Nephron (organoid): ENCODE results near the gene RAET1L.
A peak's percentile ranks its signal among the peaks of the same experiment; 100 is the strongest.
"Not testable (repeated sequence)": the region's sequence is repeated elsewhere in the genome, so short reads cannot be mapped to it uniquely, and the experiment has no call there.

Experiments used
- H3K27ac Mint-ChIP-seq, 3 experiments: 2 replicates each; pipeline ENCODE4 v1.8.0; 2020; ENCODE audit warnings: mixed read lengths in 3 of 3, mild to moderate bottlenecking in 2 of 3, moderate library complexity in 1 of 3
- H3K27me3 Mint-ChIP-seq: 2 replicates; pipeline ENCODE4 v1.8.0; 2021; ENCODE audit warnings: low read depth, mild to moderate bottlenecking, moderate library complexity, mixed read lengths
- H3K36me3 Mint-ChIP-seq: 2 replicates; pipeline ENCODE4 v1.8.0; 2020; ENCODE audit warnings: low read depth, mixed read lengths
- H3K4me1 Mint-ChIP-seq: 2 replicates; pipeline ENCODE4 v1.8.0; 2020; ENCODE audit warnings: mixed read lengths
- H3K4me3 Mint-ChIP-seq, 3 experiments: 2 replicates each; pipeline ENCODE4 v1.8.0; 2020; ENCODE audit warnings: mild to moderate bottlenecking in 3 of 3, mixed read lengths in 3 of 3, moderate library complexity in 2 of 3
- H3K9me3 Mint-ChIP-seq: 2 replicates; pipeline ENCODE4 v1.8.0; 2020; ENCODE audit warnings: mixed read lengths
- TF ChIP-seq, protein P1 (sequence below), 3 experiments: fragments of 200-600 bp; sonication (generic); IDR thresholded peaks; one replicate each; pipeline ENCODE4 v1.5.0; 2021; ENCODE audit warnings: antibody characterized with exemption in 3 of 3; ENCODE audit not compliant: unreplicated experiment in 3 of 3

RAET1L gene

DNA sequence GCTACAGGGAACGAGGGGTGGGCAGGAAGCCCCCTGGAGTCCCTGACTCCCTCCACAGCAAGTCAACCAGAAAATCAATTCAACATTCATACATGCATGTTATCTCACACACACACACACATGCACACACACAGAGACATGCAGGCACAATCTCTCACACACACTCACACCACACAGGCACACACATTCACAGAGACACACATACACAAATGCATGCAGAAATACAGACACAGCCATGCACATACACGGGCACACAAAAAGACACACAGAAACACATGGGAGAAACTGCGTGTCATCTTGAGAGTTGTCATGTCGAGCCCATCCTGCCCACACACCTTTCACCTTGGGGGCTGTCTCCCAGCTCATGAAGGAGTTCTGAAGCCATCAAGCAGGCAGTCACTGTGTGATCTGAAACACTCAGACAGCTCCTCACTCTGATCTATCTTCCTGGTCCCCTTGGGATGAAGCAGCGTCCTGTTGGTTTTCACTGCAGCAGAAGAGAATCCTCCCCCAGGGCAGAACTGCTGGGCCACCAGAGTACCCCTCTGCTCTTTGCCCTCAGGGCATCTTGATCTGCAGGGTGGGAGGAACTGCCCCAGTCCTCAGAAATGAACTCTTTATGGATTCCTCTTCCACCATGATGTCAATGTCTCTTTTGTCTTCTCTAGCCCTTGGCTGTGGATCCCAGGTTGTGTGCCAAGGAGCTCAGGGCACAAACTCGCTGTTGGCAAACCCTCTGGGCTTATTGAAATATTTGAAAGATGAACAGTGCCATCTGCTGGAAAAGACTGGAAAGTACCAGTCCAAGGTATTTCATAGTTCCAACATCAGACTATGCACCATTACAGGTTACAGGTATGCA is 8.8 kb downstream of the RAET1L start:
- Mint-ChIP-seq H3K4me3 (no peak overlapping the region), H3K9me3 (peaks cover 4% of the 10 kb centered on the region), H3K27ac (no peak overlapping the region), H3K4me1 (peaks cover 10% of the 10 kb centered on the region), H3K27me3 (peaks cover 90% of the 10 kb centered on the region), H3K36me3 (no peaks in the 10 kb centered on the region)
- TF ChIP-seq, protein P1, sequence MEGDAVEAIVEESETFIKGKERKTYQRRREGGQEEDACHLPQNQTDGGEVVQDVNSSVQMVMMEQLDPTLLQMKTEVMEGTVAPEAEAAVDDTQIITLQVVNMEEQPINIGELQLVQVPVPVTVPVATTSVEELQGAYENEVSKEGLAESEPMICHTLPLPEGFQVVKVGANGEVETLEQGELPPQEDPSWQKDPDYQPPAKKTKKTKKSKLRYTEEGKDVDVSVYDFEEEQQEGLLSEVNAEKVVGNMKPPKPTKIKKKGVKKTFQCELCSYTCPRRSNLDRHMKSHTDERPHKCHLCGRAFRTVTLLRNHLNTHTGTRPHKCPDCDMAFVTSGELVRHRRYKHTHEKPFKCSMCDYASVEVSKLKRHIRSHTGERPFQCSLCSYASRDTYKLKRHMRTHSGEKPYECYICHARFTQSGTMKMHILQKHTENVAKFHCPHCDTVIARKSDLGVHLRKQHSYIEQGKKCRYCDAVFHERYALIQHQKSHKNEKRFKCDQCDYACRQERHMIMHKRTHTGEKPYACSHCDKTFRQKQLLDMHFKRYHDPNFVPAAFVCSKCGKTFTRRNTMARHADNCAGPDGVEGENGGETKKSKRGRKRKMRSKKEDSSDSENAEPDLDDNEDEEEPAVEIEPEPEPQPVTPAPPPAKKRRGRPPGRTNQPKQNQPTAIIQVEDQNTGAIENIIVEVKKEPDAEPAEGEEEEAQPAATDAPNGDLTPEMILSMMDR (IDR thresholded peaks at IDR 0.05; ENCODE audit: unreplicated experiment in 3 of 3), result peak; percentile 66 to 78 (median 77)

DNA sequence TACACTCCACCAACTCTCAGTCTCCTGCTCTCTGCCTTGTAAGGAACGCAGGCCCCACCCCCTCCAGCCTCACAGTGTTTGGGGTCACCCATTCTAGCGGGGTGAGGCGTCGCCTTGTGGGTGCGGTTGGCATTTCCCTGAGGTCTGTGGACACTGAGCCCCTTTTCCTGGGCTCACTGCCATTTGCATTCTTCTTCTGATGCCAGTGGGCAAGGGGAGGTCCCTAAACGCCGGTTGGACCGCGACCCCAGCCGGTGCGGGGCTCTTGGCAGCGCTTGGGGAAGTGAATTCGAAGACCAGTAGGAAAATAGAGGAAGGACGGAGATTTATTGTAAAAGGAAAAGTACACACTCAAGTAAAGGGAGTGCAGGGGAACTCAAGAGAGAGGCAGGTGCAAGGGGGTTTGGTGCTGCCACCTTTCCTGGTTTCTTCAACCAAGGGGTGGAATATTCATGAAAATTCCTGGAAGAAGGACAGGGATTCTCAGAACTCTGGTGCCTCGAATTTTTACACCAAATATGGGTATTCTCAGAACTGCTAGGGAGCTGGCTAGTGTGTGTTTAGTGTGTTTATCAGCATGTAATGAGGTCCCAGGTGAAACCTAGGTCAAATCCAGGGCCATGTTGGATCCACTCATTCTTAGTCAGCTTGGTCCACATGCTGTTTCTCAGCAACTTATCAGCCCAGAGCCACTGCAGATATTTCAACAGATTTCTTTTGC is 9.9 kb downstream of the RAET1L start:
- H3K4me3 Mint-ChIP-seq, H3K27ac Mint-ChIP-seq, H3K9me3 Mint-ChIP-seq, H3K4me1 Mint-ChIP-seq, H3K36me3 Mint-ChIP-seq: not testable (repeated sequence)
- peaks cover 91% of the 10 kb centered on the region for H3K27me3 Mint-ChIP-seq

DNA sequence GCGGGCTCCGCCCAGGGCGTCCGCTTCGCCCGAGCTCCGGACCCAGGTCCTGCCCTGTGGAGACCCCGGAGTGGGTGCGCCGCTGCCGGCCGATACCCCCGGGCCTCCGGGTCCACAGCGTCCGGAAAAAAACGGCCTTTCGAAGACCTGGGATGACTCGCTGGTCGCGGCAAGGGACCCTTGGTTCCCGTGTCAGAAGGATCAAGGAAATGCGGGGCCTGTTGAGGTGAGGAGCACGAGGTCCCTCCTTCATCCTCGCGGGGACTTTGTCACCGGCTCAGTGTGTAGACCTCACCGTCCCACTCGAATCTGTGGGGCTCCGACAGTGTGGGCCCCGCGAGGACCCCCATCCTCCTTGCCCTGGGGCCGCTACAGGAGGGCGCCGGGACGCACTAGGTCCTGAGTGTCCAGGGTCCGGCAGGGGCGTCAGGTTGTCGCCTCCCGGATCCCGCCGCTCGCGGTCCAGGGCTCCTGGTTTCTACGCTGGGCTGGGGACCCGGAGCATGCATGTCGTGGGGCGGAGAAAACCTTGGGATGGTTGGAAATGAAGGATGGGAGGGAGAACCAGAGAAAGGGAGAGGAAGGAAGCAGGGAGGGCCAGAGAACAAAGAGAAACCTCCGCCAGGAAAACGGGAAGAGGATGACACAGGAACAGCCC is 10.6 kb downstream of the RAET1L start:
- not testable (repeated sequence) for H3K4me1 Mint-ChIP-seq, H3K9me3 Mint-ChIP-seq, H3K36me3 Mint-ChIP-seq, H3K27ac Mint-ChIP-seq
- Mint-ChIP-seq H3K4me3 (peak overlapping the region in 1 of 3 experiments; percentile 35), H3K27me3 (peaks cover 95% of the 10 kb centered on the region)

DNA sequence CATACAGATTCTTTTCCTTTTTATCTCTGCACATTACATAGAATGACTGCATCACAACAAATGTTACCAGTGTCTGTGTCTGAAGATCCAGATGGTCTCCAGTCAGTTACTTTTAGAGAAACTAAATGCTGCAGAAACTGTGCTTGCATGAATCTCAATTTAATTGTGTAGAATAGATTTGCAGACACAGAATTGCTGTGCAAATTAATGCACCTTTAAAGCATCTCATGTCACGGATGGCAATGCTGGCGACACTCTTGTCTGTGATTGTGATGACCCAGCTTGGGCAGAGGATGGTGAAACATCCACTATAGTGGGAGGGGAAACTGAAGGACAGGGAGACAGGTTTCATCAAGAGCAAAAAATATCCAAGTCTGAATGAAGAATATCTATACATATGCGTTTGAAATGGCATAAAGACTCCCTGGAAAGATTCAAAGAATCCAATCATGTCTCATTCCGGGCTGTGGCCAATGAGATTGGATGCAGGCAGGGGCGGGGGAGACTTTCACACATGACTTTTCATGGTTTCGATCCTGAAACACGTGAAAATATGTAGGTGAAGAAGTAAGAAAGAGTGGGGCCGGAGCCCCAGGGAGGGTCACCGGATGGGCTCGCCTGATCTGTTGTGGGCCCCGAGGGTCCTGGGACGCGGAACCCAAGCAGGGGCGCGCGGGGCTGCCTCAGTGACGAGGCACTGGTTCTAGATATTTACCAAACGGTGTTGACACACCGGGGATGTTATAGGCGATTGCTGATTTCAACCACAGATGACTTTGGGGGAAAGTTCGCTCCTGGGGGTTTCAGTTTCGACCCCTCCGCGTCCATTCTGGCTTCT is 11.3 kb downstream of the RAET1L start:
- not testable (repeated sequence) for H3K36me3 Mint-ChIP-seq
- peaks cover 96% of the 10 kb centered on the region for H3K27me3 Mint-ChIP-seq

DNA sequence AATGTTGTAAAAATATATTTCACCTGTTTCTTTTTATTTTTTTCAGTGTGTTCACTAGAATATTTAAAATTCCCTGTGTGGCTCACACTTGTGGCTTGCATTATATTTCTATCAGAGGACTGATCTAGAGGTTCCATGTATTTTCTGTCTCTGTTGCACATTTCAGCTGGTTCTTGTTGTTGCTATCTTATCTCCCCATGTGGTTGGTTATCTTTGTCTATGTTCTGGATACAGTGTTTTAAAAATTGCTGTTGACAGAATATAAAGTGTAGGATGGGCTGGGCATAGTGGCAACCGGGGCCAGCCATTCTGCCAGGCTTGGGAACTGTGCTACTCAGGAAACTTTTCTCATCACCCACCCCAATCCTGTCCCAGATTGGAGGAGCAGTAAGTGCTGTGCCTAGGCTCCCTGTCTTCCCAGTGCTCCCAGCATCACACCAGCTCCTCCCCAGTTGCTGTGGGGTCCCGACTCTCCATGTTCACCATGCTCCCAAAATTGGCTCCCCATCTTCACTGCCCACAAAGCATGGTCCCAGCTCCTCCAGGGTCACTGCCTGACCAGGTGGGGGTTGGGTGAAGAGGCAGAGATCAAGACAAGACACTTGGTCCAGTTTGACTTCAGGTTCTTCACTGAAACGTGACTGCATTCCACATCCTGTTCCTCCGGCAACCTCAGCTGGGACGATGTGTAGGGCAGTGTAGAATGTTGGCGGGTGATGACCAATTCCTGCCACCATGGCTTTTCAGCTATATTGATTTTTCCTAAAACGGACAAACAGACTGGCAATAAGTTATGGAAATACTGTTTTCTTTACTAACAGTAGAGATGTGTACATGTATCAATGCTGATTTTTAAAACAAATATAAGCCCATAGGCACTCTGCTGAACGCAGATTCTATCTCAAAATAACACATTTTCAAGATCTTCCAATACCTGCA is 12.2 kb downstream of the RAET1L start:
- not testable (repeated sequence) for H3K4me1 Mint-ChIP-seq, H3K4me3 Mint-ChIP-seq, H3K9me3 Mint-ChIP-seq, H3K27ac Mint-ChIP-seq, H3K36me3 Mint-ChIP-seq
- peaks cover 96% of the 10 kb centered on the region for H3K27me3 Mint-ChIP-seq

More for the DNA sequence above, 11.3 kb downstream of the RAET1L start:
- peak overlapping the region; percentile 57 to 78 (median 68) for H3K4me3 Mint-ChIP-seq
- not testable (repeated sequence) for H3K4me1 Mint-ChIP-seq, H3K9me3 Mint-ChIP-seq, H3K27ac Mint-ChIP-seq

DNA sequence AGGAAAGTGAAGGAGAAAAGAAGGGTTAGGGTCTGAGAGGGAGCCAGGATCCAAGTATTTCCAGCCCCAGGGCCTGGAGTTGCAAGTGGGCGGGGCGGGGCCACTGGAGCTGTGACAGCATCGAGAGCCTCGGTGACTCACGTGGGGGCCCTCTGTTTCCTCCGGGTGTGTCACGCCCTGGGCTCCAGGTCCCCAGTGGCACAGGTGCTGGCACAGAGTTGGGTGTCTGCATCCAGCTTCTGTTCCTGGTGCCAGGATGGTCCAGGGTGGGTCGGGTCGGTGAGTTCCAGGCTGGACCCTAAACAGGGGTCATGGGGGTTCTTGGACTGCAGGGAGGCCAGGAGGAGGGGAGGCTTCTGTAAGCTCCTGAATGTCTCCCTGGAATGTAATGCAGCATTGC is 16.7 kb downstream of the RAET1L start:
- H3K27ac Mint-ChIP-seq, result no peak overlapping the region
- no peaks in the 10 kb centered on the region for H3K9me3 Mint-ChIP-seq
- TF ChIP-seq, protein P1 (IDR thresholded peaks at IDR 0.05; ENCODE audit: unreplicated experiment in 3 of 3), result no peak
- H3K4me3 Mint-ChIP-seq, result peak overlapping the region in 1 of 3 experiments; percentile 33
- H3K4me1 Mint-ChIP-seq, result no peaks in the 10 kb centered on the region
- H3K36me3 Mint-ChIP-seq, result no peaks in the 10 kb centered on the region
- peaks cover 98% of the 10 kb centered on the region for H3K27me3 Mint-ChIP-seq

DNA sequence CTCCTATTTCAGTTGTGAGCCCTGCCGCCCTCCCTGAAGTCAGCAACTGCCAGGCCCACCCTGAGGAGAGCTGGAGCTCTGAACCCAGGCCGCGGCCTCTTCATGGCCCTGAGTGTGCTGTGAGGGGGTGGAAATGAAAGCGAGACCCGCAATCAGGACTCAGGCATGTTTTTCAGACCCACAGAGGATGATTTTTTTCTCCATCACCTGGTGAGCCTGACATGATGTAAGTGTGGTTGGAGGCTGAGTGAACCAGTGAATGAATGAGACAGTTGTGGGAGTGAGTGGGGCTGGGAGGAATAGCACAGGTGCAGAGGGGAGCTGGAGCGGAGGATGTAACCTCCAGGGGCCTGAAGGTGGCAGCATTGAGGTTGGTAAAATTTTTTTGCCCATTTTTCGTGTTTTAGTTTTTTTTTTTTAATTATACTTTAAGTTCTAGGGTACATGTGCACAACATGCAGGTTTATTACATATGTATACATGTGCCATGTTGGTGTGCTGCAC is 18.3 kb downstream of the RAET1L start:
- Mint-ChIP-seq H3K27me3 (peaks cover 96% of the 10 kb centered on the region), H3K9me3 (peaks cover 3% of the 10 kb centered on the region), H3K36me3 (no peaks in the 10 kb centered on the region), H3K4me3 (peak overlapping the region in 2 of 3 experiments; percentile 10 to 40), H3K4me1 (no peaks in the 10 kb centered on the region), H3K27ac (no peak overlapping the region)
- TF ChIP-seq, protein P1 (IDR thresholded peaks at IDR 0.05; ENCODE audit: unreplicated experiment in 3 of 3), result peak; percentile 48 to 55 (median 54)
